ENCODE data around the gene RNF31. TPM values are rescaled to one million over a fixed set of nuclear protein-coding genes. Genes with fewer than 3 reads are reported as not detected.
A peak's percentile ranks its signal among the peaks of the same experiment; 100 is the strongest.

The RNF31 gene
- total and polyA plus RNA-seq, 2 of the 13 experiments (the other 11 are each of a cell fraction or from before 2014, with no cell fraction given): 48.2 to 86.8 TPM

DNA sequence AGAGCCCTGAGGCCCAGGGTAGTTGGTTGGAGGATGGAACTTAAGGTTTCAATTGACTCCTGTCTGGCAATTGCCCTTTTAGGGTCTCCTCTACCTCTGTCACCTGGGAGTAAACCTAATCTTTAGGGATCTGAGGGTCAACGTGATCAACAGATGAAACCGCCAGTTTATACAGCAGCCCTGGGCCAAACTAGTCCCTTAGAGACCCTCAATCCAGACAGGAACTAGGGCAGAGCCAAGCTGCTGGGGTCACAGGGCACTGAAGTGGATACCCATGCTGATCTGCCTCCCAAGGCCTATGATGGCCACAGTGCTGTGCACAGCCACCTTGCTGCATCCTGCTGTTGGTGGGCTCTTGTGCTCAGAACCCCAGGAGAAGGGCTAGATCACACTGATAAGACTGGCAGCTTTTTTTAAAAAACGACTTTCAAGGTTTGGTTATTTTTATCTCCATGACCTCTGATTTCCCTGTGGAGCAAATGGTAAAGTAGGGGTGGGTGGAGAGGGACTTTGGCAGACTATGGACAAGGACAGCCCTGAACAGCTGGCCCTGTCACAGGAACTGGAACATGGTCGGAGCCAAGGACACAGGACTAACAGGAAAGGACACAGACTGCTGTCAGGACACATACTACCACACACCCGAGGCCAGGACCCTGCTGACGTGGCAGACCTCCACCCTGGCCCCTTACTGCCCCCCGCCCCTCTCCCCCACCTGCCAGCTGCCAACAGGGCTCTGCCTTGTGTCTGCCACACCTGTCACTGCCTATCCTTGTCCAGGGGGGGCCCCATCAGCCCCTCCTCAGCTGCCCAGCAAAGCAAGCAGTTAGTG lies 16.4 kb upstream of the RNF31 start (continued):
- no peak for TF ChIP-seq ZNF879 (CRISPR knock-in tag; IDR thresholded peaks at IDR 0.05)
- TF ChIP-seq ZNF441 (CRISPR knock-in tag; IDR thresholded peaks at IDR 0.05; ENCODE audit: borderline replicate concordance): peak; percentile 82
- TF ChIP-seq HOXD1 (CRISPR knock-in tag; IDR thresholded peaks at IDR 0.05): no peak
- TF ChIP-seq RORA (CRISPR knock-in tag; IDR thresholded peaks at IDR 0.05): no peak
- TF ChIP-seq JUNB (CRISPR knock-in tag; IDR thresholded peaks at IDR 0.05; ENCODE audit: borderline replicate concordance): no peak
- peak; percentile 50; the same call in 1 of the 2 replicates for TF ChIP-seq ZNF598 (CRISPR knock-in tag; IDR thresholded peaks at IDR 0.05; ENCODE audit: borderline replicate concordance)
- TF ChIP-seq GABPA (IDR thresholded peaks at IDR 0.05; ENCODE audit: low read depth, low read length): no peak
- no peak for TF ChIP-seq GABPA (CRISPR knock-in tag; IDR thresholded peaks at IDR 0.05; ENCODE audit: low read depth)
- TF ChIP-seq PITX1 (CRISPR knock-in tag; IDR thresholded peaks at IDR 0.05): no peak; the same call in 1 of the 2 replicates
- peak; percentile 85 for TF ChIP-seq MED1 (CRISPR knock-in tag; IDR thresholded peaks at IDR 0.05)
- TF ChIP-seq ZNF724P (CRISPR knock-in tag; IDR thresholded peaks at IDR 0.05; ENCODE audit: borderline replicate concordance): peak; percentile 87; the same call in 1 of the 2 replicates
- no peak for TF ChIP-seq ZFP36L2 (CRISPR knock-in tag; IDR thresholded peaks at IDR 0.05)
- no peak for TF ChIP-seq SMAD3 (CRISPR knock-in tag; IDR thresholded peaks at IDR 0.05)
- 0 out of 2 replicates have a peak, but pooled peaks have one; percentile 21 for TF ChIP-seq ARNTL (CRISPR knock-in tag; IDR thresholded peaks at IDR 0.05)
- no peak for TF ChIP-seq ZBTB1 (CRISPR knock-in tag; IDR thresholded peaks at IDR 0.05; ENCODE audit: borderline replicate concordance)
- no peak for TF ChIP-seq ZNF660 (CRISPR knock-in tag; IDR thresholded peaks at IDR 0.05; ENCODE audit: borderline replicate concordance, low read depth)
- TF ChIP-seq HNRNPH1 (optimal IDR thresholded peaks at IDR 0.05; ENCODE audit: low read depth, low read length): no peak
- no peak for TF ChIP-seq PRPF4 (IDR thresholded peaks at IDR 0.05; ENCODE audit: low read depth, low read length, poor library complexity, severe bottlenecking)
- TF ChIP-seq, protein P1, sequence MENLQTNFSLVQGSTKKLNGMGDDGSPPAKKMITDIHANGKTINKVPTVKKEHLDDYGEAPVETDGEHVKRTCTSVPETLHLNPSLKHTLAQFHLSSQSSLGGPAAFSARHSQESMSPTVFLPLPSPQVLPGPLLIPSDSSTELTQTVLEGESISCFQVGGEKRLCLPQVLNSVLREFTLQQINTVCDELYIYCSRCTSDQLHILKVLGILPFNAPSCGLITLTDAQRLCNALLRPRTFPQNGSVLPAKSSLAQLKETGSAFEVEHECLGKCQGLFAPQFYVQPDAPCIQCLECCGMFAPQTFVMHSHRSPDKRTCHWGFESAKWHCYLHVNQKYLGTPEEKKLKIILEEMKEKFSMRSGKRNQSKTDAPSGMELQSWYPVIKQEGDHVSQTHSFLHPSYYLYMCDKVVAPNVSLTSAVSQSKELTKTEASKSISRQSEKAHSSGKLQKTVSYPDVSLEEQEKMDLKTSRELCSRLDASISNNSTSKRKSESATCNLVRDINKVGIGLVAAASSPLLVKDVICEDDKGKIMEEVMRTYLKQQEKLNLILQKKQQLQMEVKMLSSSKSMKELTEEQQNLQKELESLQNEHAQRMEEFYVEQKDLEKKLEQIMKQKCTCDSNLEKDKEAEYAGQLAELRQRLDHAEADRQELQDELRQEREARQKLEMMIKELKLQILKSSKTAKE (CRISPR knock-in tag; IDR thresholded peaks at IDR 0.05; ENCODE audit: borderline replicate concordance): peak; percentile 92
- no peak for TF ChIP-seq NFAT5 (CRISPR knock-in tag; IDR thresholded peaks at IDR 0.05)

Measured in HepG2 (cell line).